HG03159 (cell line): Measurements from ENCODE around the gene TBC1D13.
A peak's percentile ranks its signal among the peaks of the same experiment; 100 is the strongest.

Experiments
- ATAC-seq: cut with Tn5 transposase; IDR thresholded peaks from one replicate; pipeline ENCODE4 v1.9.1; 2021; ENCODE audit warnings: mild to moderate bottlenecking, moderate library complexity; ENCODE audit not compliant: unreplicated experiment

The TBC1D13 gene

DNA sequence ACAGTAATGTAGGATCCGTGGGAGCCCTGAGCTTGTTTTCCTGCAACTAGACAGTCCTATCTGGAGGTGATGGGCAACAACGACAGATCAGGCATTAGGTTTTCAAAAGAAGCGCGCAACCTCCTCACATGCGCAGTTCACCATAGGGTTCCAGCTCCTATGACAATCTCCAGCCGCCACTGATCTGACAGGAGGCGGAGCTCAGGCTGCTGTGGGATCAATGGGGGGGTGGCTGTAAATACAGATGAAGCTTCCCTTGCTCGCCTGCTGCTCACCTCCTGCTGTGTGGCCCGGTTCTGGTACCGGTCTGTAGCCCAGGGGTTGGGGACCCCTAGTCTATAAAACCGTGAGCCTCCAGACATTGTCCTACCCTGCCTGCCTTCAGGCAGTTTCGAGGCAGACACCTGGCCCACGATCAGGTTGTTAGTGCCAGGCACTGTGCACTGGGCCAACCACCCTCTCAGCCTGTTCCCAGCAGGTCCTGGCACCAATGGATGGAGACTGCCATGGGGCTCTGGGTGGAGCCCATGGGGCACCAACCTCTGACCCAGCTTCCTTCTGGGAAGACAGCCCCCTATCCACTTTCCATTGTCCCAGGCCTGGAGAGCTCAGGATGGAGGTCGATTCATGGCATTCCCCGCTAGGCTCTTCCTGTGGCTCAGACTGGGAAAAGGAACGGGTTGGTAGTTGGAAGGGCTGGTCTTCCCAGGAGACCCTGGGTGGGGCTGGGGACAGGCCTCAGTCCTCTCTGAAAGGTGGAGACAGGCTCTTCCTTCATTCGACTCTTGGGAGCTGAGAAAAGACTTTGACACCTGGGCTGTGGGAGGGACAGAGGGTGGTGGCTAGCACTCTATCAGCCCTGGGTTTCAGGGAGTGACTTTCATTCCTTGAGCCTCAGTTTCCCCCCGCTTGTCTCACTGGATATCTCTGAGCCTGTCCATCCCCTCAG, 32.9 kb downstream of the TBC1D13 start:
- no peak for ATAC-seq

DNA sequence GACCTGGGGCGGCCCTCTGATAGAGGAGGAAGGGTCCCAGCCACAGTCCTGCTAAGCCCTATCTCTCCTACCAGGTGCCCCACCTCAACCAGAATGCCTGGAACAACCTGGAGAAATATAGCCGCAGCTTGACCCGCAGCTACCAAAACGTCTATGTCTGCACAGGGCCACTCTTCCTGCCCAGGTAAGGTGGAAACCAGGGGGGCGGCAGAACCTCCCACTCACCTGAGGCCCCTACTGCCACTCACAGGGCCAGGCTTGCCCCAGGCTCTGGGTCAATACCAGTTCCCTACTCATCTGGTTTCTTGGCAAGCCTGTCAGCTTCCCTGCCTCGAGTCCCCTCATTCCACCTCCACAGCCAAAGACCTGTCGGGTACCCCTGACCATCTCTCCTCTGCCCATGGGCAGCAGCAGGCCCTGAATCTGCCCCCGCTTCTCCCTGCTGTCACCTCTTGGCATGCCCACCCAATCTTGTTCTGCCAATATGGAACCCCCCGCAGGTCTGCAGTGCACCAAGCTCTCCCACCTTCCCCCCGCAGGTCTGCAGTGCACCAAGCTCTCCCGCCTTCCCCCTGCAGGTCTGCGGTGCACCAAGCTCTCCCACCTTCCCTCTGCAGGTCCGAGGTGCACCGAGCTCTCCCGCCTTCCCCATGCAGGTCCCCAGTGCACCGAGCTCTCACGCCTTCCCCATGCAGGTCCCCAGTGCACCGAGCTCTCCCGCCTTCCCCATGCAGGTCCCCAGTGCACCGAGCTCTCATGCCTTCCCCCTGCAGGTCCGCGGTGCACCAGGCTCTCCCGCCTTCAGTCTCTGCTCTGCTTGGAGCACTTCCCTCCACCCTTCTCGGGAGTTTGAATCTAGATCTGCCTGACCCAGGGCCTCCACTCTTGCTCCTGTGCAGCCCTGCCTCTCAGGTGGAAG, 33.9 kb downstream of the TBC1D13 start:
- no peak for ATAC-seq

DNA sequence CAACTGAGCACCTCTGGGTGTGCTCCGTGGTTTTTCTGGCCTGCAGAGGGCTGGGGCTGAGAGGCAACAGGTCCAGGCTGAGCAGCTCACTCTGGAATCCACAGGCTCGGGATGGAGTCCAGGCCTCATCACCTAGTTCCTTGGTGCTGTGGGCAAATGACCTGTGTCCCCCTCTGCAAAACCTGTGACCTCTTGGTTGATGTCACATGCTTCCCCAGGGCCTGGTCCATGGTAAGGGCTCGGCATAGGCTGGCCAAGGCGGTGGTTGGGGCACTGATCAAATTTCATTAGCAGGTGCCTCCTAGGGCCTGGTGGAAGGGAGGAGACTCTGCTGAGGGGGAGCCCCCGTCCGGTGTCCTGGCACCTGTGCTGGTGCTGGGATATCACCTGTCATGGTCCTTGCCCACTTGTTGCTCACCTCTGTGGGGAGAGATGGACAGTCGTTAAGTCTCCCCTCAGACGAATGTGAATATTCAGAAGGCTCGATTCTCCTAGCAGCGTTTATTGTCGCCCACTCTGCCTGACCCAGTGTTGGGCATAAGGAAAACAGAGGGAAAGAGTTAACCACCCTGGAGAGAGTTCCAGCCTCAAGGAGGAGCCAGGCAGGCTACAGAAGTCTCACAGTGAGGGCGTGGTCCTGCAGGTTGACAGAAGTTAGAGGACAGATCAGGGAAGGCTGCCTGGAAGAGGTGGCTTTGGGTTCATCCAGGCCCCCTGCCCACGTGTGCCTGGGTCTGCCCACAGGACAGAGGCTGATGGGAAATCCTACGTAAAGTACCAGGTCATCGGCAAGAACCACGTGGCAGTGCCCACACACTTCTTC, 34.7 kb downstream of the TBC1D13 start:
- no peak for ATAC-seq

DNA sequence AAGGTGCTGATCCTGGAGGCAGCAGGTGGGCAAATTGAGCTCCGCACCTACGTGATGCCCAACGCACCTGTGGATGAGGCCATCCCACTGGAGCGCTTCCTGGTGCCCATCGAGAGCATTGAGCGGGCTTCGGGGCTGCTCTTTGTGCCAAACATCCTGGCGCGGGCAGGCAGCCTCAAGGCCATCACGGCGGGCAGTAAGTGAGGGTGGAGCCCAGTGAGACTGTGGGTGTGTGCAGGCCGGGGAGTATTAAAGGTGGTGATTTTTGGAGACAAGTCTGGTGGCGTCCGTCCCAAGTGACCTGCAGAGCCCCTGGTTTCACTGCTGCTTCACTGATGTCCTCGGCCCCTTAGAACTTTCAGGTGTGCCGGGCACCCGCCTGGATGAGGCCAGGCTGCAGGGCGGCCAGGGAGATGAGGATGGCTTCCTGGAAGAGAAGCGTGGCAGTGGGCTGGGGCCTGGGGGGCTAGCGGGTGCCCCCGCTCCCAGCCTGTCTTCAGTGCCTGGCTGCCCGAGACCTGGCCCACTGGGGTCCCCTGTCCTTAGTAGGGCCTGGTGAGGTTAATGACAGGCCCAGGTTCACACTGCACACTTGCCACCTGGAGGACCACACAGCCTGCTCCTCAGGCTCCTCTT, 35.5 kb downstream of the TBC1D13 start:
- ATAC-seq, result no peak

DNA sequence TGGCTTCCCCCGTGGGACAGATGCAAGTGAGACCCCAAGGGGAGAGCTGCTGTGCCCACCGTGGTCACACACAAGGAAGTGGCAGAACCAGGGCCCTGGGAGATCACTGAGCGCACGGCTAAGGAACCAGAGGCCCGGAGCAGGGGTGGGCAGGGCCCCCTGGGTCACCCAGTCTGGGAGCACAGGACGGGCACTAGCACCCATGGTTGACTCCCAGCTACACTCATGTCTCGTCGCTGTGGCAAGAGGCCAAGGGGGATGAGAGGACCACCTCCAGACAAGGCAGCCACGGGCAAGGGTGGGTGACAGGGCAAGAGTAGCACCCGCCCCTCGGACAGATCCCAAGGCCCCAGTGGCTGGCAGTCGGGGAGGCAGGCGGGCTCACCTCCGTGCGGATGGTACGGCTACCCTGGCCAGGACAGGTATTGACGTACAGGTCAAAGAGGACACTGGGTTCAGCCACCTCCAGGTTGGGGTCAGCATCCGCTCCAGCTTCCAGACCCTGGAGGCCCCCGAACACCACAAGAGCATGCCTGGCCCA, 36.4 kb downstream of the TBC1D13 start:
- no peak for ATAC-seq

DNA sequence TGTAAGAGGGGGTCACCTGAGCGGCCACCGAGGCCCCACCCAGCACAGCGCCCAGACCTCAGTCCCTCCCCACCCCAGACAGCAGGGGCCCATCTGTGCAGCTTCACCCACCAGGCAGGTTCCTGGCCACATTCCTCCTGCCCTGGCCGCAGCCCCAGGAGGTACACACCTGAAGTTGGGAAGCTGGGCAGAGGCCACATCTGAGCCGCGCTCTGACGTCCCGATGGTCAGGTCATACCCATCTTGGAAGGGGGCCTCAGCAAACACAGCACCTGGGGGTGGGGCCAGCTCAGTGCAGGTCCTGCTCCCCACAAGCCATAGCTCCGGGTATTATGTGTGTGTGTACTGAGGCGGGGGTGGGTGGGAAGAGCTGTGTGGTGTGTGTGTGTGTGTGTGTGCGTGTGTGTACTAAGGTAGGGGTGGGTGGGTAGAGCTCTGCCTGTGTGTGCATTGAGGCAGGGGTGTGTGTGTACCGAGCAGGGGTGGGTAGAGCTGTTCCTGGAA, 36.9 kb downstream of the TBC1D13 start:
- no peak for ATAC-seq

DNA sequence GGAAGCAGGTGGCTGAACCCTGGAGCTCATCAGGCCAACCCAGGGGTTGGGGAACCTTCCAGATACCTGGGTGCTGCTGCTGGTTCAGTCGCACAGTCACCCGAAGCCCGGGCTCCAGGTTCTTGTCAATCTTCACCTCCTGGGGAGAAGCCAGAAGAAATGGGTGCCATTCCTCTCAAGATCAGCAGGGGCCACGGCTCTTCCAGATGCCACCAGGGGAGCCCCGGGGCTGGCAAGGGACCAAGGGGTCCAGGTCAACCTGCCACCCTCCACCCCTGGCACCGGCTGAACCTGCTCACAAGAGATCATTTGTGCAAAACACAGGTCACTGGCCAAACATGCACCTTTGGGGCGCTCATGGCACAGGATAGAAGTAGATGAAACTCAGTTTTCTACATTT, 37.9 kb downstream of the TBC1D13 start:
- ATAC-seq, result no peak

DNA sequence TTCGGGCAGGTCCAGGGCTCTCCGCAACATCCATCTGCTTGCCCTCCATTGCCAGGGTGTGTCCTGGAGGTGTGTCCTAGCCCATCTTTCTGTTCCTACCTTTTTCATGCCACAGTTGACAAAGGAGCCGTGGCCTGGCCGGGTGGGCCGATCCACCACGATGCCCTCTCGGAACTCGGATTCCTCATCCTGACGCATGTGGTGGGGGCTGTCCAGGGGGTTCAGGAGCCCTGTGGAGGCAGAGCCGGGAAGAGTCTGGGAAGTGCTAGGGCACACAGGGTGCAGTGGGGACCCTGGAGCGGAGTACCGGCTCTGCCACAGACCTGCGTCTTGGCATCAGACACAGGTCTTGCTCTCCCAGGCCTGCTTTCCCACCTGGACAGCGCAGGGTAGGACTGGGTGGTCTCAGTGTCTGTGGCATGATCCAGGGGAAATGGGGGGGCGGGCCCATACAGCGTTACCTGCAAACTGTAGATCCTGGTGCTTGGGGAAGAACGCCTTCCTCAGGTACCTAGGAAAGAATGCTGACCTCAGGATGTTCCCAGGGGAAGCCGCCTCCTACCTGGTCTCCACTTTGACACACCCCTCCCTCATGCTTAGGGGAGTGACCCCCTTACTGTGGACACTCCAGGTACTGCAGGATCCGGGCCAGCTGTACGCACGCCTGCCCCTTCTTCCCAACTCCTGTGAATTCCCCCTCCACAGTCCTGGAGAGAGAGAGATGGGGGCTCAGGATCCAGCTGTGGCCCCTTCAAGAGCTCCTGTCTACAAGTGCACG, 39.1 kb downstream of the TBC1D13 start:
- no peak for ATAC-seq

DNA sequence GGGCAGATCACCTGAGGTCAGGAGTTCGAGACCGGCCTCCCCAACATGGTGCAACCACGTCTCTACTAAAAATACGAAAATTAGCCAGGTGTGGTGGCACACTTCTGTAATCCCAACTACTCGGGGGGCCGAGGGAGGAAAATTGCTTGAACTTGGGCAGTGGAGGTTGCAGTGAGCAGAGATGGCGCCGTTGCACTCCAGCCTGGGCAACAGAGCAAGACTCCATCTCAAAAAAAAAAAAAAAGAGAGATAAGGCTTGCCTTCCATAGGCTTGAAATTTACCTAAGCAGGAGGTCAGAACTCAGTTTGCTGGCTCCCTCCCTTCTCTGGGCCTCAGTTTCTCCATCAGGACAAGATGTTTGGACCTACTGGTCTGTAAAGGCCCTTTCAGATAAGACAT, 41.2 kb downstream of the TBC1D13 start:
- no peak for ATAC-seq

DNA sequence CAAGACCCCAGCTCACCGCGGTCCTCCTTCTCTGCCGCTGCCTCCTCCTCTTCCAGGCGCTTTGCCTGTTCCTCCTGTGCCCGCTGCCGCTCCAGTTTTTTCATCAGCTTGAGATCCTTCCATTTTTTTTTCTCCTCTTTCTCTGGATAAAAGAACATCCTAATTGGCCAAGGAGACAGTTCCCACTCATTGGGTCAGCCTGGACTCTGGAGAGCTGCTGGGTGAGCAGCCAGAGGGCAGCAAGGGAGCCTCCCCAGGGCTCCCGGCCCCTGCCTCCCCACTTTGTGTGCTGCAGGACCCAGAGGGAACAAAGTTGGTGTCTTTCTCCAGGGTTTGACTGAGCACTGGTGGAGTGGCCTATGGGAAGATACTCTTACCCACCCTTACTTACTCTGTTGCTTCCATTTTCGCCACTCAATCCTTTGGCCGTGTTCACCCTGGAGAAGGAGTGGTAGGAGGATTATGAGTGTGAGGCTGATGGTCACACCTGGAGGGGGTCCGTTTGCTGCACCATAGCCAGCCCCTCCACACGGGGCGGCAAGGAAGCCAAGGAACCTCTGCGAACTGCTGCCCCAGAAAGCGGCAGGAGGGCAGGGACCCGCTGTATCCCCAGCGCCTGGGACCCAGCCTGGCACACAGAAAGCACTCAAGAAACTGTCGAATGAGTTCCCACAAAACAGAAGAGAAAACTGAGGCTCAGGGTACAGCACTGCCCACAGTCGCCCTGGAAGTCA, 41.8 kb downstream of the TBC1D13 start:
- ATAC-seq, result no peak

DNA sequence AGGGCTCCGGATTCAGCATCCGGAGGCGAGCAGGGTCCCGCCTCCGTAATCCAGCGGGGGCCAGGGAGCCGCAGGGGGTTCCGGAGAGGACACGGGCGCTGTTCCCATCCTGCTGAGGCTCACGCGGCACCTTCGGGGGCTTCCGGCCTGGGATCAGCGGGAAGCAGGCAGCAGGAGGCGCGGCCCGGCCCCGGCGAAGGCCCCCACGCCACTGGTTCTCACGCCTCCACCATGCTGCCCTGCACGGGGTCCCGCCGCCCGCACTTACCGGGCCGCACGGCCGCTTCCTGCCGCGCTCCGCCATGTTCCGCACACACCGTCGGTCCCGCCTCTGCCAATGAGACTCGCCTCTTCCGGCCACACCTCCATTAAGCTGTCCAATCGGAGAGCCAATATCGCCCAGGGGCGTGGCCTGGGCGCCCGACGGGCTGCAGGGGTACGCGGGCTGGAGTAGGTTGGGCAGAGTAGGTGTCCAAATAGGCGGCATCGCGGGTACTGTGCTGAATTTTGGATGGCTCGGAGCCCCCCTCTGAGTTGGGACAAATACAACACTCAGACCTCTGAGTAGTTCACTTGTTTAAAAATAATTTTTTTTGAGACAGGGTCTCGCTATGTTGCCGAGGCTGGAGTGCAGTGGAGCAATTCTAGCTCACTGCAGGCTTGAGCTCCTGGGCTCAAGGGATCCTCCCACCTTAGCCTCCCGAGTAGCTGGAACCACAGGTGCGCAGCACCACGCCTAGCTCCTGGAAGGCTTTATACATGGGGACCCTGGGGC, 42.6 kb downstream of the TBC1D13 start, which contains the start of gene SPOUT1:
TSS of gene SPOUT1 (minus strand) at position 318 of the 775 bp plus-strand sequence. CDS start at position 304, 14 bp downstream.
- peak; percentile 96 for ATAC-seq

DNA sequence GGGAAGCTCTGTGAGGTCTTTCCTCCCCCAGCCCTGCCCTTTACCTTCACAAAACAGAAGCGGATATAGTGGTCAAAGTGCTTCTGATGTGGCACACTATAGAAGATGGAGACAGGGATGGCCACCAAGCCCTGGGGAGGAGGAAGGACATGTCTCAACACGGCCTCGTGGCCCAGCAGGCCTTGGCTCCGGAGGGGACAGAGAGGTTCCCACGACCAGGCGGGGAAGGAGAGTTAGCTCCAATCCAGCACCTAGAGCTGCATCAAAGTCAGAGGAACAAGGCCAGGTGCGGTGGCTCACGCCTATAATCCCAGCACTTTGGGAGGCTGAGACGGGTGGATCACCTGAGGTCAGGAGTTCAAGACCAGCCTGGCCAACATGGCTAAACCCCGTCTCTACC, 46.6 kb downstream of the TBC1D13 start:
- no peak for ATAC-seq

DNA sequence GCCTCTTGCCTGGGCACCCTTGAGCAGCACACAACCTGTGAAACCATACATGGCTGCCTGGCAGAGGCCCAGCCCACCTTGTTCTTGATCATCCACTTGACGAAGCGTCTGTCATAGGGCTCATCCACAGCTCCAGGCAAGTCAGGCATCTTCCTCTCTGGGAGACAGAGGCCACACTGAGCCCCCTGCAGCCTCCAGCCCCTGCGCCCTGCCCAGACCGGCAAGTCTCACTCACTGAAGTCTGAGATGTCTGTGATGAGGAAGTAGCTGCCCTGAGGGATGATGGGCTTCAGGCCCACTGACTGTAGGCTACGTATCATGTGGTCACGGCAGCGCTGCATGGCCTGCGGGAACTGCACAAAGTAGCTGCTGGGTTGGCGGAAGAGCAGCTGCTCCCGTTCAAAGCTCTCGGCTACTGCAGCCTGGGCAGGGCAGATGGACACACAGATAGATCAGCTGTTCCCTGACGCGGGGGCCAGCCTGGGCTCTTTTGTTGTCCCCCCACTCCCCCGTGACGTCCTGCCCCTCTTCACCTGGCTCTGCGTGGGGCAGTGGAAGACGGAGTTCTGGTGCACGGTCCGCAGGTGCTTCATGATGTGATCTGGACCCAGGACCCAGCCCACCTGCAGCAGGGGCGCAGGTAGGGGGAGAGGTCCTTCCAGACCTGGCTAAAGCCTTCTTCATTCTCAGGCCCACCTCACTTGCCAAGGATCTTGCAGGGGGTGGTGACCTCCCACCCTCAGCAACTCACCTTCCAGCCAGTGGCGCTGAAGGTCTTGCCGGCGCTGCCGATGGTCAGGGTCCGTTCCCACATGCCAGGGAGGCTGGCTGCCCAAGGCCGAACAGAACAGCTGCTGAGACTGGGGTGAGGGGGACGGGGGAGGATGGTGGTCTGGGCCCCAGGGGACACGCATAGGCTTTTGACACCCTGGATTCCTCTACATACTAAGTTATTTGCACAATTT, 48.5 kb downstream of the TBC1D13 start:
- no peak for ATAC-seq

DNA sequence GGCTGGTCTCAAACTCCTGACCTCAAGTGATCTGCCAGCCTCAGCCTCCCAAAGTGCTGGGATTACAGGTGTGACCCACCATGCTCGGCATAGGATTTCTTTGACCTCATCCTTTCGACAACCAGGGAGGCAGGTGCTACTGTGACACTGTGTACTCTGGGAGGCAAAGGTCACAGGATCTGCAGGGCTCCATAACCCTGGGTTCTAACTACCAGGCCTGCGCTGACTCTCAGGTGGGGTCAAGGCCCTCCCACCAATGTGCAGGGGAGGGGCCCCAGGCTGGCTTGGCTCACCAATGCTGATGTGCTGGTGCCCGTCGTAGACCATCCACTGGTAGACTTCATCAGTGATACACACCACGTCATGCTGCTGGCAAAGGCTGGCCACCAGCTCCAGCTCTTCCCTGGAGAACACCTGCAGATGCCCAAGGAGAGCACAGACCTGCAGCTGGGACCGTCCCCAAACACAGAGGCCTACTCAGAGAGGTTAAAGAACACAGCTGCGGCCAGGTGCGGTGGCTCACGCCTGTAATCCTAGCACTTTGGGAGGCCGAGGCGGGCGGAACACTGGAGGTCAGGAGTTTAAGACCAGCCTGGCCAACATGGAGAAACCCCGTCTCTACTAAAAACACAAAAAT, 49.6 kb downstream of the TBC1D13 start:
- ATAC-seq, result no peak

DNA sequence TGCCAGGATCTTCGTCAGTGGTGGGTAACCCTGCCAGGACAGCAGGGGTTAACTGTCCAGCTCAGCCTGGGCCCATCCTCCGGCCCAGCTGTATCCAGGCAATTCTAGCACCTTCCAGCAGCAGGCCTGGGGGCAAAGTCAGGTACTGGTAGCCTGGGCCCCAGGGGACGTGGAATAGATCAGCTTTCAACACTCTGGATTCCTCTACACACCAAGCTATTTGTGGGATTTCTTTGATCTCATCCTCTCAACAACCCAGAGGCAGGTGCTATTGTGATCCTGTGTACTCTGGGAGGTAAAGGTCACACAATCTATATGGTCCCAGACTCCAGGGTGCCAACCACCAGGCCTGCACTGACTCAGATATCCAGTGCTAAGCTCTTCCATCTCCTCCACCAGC, 51.3 kb downstream of the TBC1D13 start:
- ATAC-seq, result no peak

DNA sequence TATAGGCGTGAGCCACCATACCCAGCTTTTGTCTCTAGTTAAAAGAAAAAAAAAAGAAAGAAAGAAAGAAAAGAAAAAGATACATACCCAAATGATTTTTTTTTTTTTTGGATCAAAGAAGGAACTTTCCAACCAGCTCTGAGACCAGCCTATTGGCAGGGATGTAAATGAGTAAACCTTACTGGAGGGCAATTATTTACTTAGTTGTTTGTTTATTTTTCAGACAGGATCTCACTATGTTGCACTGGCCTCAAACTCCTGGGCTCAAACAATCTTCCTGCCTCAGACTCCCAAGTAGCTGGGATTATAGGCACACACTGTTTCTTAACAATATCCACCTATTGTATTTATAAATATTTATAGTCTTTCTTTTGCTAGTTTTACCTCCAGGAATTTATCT, 53.5 kb downstream of the TBC1D13 start:
- ATAC-seq, result no peak
